Measurements from ENCODE around the gene CCDC85A.

- TF ChIP-seq EZH2 (IDR thresholded peaks at IDR 0.05; ENCODE audit: low read length, unreplicated experiment) = no peak
- TF ChIP-seq, protein P1, sequence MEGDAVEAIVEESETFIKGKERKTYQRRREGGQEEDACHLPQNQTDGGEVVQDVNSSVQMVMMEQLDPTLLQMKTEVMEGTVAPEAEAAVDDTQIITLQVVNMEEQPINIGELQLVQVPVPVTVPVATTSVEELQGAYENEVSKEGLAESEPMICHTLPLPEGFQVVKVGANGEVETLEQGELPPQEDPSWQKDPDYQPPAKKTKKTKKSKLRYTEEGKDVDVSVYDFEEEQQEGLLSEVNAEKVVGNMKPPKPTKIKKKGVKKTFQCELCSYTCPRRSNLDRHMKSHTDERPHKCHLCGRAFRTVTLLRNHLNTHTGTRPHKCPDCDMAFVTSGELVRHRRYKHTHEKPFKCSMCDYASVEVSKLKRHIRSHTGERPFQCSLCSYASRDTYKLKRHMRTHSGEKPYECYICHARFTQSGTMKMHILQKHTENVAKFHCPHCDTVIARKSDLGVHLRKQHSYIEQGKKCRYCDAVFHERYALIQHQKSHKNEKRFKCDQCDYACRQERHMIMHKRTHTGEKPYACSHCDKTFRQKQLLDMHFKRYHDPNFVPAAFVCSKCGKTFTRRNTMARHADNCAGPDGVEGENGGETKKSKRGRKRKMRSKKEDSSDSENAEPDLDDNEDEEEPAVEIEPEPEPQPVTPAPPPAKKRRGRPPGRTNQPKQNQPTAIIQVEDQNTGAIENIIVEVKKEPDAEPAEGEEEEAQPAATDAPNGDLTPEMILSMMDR (conservative IDR thresholded peaks at IDR 0.05; ENCODE audit: low read depth, low read length) = no peak
These were observed 9.0 kb downstream of the CCDC85A start for GRCh38 chr2:56192664-56193305.
